Measurements from ENCODE around the gene OSBPL8. TPM values are rescaled to one million over a fixed set of nuclear protein-coding genes. Genes with fewer than 3 reads are reported as not detected.

The OSBPL8 gene
- total and polyA plus RNA-seq, 2 of the 8 experiments (the other 6 are each of a cell fraction or from before 2014, with no cell fraction given): 10.9 to 81.1 TPM

DNA sequence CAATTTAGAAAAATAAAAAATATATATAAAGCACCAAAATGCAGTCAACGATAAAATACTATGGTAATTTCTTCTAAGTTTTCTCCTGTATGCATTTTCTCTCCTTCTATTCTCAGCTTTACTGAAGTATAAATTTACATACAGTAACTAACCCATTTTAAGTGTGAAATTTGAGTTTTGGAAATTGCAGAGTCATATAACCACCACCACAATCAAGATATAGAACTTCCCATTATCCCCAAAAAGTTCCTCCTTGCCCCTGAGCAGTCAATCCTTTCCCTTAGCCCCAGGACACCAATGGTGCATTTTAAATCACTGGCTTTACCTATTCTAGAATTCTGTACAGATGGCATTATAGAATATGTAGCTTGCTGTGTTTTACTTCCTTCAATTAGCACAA, 180.3 kb downstream of the OSBPL8 start (continued):
- TF ChIP-seq, protein P1, sequence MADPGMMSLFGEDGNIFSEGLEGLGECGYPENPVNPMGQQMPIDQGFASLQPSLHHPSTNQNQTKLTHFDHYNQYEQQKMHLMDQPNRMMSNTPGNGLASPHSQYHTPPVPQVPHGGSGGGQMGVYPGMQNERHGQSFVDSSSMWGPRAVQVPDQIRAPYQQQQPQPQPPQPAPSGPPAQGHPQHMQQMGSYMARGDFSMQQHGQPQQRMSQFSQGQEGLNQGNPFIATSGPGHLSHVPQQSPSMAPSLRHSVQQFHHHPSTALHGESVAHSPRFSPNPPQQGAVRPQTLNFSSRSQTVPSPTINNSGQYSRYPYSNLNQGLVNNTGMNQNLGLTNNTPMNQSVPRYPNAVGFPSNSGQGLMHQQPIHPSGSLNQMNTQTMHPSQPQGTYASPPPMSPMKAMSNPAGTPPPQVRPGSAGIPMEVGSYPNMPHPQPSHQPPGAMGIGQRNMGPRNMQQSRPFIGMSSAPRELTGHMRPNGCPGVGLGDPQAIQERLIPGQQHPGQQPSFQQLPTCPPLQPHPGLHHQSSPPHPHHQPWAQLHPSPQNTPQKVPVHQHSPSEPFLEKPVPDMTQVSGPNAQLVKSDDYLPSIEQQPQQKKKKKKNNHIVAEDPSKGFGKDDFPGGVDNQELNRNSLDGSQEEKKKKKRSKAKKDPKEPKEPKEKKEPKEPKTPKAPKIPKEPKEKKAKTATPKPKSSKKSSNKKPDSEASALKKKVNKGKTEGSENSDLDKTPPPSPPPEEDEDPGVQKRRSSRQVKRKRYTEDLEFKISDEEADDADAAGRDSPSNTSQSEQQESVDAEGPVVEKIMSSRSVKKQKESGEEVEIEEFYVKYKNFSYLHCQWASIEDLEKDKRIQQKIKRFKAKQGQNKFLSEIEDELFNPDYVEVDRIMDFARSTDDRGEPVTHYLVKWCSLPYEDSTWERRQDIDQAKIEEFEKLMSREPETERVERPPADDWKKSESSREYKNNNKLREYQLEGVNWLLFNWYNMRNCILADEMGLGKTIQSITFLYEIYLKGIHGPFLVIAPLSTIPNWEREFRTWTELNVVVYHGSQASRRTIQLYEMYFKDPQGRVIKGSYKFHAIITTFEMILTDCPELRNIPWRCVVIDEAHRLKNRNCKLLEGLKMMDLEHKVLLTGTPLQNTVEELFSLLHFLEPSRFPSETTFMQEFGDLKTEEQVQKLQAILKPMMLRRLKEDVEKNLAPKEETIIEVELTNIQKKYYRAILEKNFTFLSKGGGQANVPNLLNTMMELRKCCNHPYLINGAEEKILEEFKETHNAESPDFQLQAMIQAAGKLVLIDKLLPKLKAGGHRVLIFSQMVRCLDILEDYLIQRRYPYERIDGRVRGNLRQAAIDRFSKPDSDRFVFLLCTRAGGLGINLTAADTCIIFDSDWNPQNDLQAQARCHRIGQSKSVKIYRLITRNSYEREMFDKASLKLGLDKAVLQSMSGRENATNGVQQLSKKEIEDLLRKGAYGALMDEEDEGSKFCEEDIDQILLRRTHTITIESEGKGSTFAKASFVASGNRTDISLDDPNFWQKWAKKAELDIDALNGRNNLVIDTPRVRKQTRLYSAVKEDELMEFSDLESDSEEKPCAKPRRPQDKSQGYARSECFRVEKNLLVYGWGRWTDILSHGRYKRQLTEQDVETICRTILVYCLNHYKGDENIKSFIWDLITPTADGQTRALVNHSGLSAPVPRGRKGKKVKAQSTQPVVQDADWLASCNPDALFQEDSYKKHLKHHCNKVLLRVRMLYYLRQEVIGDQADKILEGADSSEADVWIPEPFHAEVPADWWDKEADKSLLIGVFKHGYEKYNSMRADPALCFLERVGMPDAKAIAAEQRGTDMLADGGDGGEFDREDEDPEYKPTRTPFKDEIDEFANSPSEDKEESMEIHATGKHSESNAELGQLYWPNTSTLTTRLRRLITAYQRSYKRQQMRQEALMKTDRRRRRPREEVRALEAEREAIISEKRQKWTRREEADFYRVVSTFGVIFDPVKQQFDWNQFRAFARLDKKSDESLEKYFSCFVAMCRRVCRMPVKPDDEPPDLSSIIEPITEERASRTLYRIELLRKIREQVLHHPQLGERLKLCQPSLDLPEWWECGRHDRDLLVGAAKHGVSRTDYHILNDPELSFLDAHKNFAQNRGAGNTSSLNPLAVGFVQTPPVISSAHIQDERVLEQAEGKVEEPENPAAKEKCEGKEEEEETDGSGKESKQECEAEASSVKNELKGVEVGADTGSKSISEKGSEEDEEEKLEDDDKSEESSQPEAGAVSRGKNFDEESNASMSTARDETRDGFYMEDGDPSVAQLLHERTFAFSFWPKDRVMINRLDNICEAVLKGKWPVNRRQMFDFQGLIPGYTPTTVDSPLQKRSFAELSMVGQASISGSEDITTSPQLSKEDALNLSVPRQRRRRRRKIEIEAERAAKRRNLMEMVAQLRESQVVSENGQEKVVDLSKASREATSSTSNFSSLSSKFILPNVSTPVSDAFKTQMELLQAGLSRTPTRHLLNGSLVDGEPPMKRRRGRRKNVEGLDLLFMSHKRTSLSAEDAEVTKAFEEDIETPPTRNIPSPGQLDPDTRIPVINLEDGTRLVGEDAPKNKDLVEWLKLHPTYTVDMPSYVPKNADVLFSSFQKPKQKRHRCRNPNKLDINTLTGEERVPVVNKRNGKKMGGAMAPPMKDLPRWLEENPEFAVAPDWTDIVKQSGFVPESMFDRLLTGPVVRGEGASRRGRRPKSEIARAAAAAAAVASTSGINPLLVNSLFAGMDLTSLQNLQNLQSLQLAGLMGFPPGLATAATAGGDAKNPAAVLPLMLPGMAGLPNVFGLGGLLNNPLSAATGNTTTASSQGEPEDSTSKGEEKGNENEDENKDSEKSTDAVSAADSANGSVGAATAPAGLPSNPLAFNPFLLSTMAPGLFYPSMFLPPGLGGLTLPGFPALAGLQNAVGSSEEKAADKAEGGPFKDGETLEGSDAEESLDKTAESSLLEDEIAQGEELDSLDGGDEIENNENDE (IDR thresholded peaks at IDR 0.05; ENCODE audit: insufficient replicate concordance, low read length): no peak
- no peak for TF ChIP-seq SP2 (IDR thresholded peaks at IDR 0.05; ENCODE audit: low read length)
- no peak for TF ChIP-seq NRF1 (IDR thresholded peaks at IDR 0.05; ENCODE audit: low read depth, low read length)

Measured in H1 (cell line).